ENCODE measurements around the gene REXO1. TPM values are rescaled to one million over a fixed set of nuclear protein-coding genes. Genes with fewer than 3 reads are reported as not detected.

Gene REXO1
- total RNA-seq, 1 experiment from 2014 or later: 25.8 TPM

- no peak for TF ChIP-seq EZH2 (IDR thresholded peaks at IDR 0.05; ENCODE audit: low read depth)
- TF ChIP-seq, protein P1, sequence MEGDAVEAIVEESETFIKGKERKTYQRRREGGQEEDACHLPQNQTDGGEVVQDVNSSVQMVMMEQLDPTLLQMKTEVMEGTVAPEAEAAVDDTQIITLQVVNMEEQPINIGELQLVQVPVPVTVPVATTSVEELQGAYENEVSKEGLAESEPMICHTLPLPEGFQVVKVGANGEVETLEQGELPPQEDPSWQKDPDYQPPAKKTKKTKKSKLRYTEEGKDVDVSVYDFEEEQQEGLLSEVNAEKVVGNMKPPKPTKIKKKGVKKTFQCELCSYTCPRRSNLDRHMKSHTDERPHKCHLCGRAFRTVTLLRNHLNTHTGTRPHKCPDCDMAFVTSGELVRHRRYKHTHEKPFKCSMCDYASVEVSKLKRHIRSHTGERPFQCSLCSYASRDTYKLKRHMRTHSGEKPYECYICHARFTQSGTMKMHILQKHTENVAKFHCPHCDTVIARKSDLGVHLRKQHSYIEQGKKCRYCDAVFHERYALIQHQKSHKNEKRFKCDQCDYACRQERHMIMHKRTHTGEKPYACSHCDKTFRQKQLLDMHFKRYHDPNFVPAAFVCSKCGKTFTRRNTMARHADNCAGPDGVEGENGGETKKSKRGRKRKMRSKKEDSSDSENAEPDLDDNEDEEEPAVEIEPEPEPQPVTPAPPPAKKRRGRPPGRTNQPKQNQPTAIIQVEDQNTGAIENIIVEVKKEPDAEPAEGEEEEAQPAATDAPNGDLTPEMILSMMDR (conservative IDR thresholded peaks at IDR 0.05): no peak
- DNase-seq: no peak
- no peaks in the 10 kb centered on the region; the same call in 1 of the 2 replicates for H4K20me1 ChIP-seq (ENCODE audit: insufficient read depth)
- intact Hi-C loops (cut with micrococcal nuclease; ENCODE audit: unreplicated experiment): no loop called here
- no peak overlapping the region for H3K27ac ChIP-seq
- H3K9me3 ChIP-seq (ENCODE audit: insufficient read depth, low read depth): no peaks in the 10 kb centered on the region
- no peaks in the 10 kb centered on the region for H3K9me2 ChIP-seq (ENCODE audit: insufficient read depth)
- H3K36me3 ChIP-seq (ENCODE audit: low read depth): no peaks in the 10 kb centered on the region
- no peaks in the 10 kb centered on the region for H3K27me3 ChIP-seq (ENCODE audit: insufficient read depth, low read depth)
- no peak overlapping the region for H2AFZ ChIP-seq
- ChIA-PET CTCF (no interaction called here), POLR2A (ENCODE audit: unreplicated experiment) (no interaction called here)
- H3K4me3 ChIP-seq: no peak overlapping the region
- no peak overlapping the region for H3K4me2 ChIP-seq
- no TSS peak for BruUV-seq (replicated peaks)
- H3K79me2 ChIP-seq (ENCODE audit: low read depth): no peaks in the 10 kb centered on the region
- H3K4me1 ChIP-seq (replicated peaks; ENCODE audit: insufficient read depth): peaks cover 2% of the 10 kb centered on the region; the same call in 1 of the 2 replicates
- peaks cover 3% of the 10 kb centered on the region; the same call in 1 of the 2 replicates for H3F3A ChIP-seq (ENCODE audit: insufficient read depth, low read depth)
Observed at GRCh38 chr19:1816530-1817298, 31.6 kb downstream of the REXO1 start.

- H4K20me1 ChIP-seq (ENCODE audit: insufficient read depth): no peaks in the 10 kb centered on the region; the same call in 1 of the 2 replicates
- CTCF ChIA-PET: no interaction called here
- no peak for DNase-seq
- H3K4me2 ChIP-seq: no peak overlapping the region
- no peak for TF ChIP-seq EZH2 (IDR thresholded peaks at IDR 0.05; ENCODE audit: low read depth)
- TF ChIP-seq, protein P1 (conservative IDR thresholded peaks at IDR 0.05): no peak
- H3F3A ChIP-seq (ENCODE audit: insufficient read depth, low read depth): peaks cover 8% of the 10 kb centered on the region; the same call in 1 of the 2 replicates
- H3K27ac ChIP-seq: no peak overlapping the region
- no peaks in the 10 kb centered on the region for H3K79me2 ChIP-seq (ENCODE audit: low read depth)
- no TSS peak for BruUV-seq (replicated peaks)
- no peaks in the 10 kb centered on the region for H3K36me3 ChIP-seq (ENCODE audit: low read depth)
- POLR2A ChIA-PET (ENCODE audit: unreplicated experiment): no interaction called here
- H3K4me3 ChIP-seq: no peak overlapping the region
- no peak overlapping the region for H2AFZ ChIP-seq
- no peaks in the 10 kb centered on the region for H3K9me2 ChIP-seq (ENCODE audit: insufficient read depth)
- peaks cover 4% of the 10 kb centered on the region; the same call in 1 of the 2 replicates for H3K4me1 ChIP-seq (replicated peaks; ENCODE audit: insufficient read depth)
- intact Hi-C loops (cut with micrococcal nuclease; ENCODE audit: unreplicated experiment): no loop called here
- no peaks in the 10 kb centered on the region for H3K9me3 ChIP-seq (ENCODE audit: insufficient read depth, low read depth)
- no peaks in the 10 kb centered on the region for H3K27me3 ChIP-seq (ENCODE audit: insufficient read depth, low read depth)
Observed at GRCh38 chr19:1815605-1816529, 32.4 kb downstream of the REXO1 start.

- ChIA-PET POLR2A (ENCODE audit: unreplicated experiment) (no interaction called here), CTCF (no interaction called here)
- no peak overlapping the region for H2AFZ ChIP-seq
- intact Hi-C loops (cut with micrococcal nuclease; ENCODE audit: unreplicated experiment): loop anchor here (5.0 kb wide), 1 partner anchor 143 kb away; no protein-coding TSS in a partner anchor
- H4K20me1 ChIP-seq (ENCODE audit: insufficient read depth): no peaks in the 10 kb centered on the region
- no peak for DNase-seq
- no peaks in the 10 kb centered on the region for H3K36me3 ChIP-seq (ENCODE audit: low read depth)
- H3K4me2 ChIP-seq: no peak overlapping the region
- no peaks in the 10 kb centered on the region for H3K9me3 ChIP-seq (ENCODE audit: insufficient read depth, low read depth)
- no peaks in the 10 kb centered on the region for H3K27me3 ChIP-seq (ENCODE audit: insufficient read depth, low read depth)
- H3K4me3 ChIP-seq: no peak overlapping the region
- H3K9me2 ChIP-seq (ENCODE audit: insufficient read depth): no peaks in the 10 kb centered on the region
- peaks cover 8% of the 10 kb centered on the region; the same call in 1 of the 2 replicates for H3F3A ChIP-seq (ENCODE audit: insufficient read depth, low read depth)
- no peaks in the 10 kb centered on the region for H3K79me2 ChIP-seq (ENCODE audit: low read depth)
- no TSS peak for BruUV-seq (replicated peaks)
- H3K27ac ChIP-seq: no peak overlapping the region
- peaks cover 4% of the 10 kb centered on the region; the same call in 1 of the 2 replicates for H3K4me1 ChIP-seq (replicated peaks; ENCODE audit: insufficient read depth)
- TF ChIP-seq, protein P1 (conservative IDR thresholded peaks at IDR 0.05): no peak
- TF ChIP-seq EZH2 (IDR thresholded peaks at IDR 0.05; ENCODE audit: low read depth): no peak
Observed at GRCh38 chr19:1814833-1815604, 33.3 kb downstream of the REXO1 start.

All from PC-9 (cell line).